H1 (cell line): ENCODE results near the gene KRT3. TPM values are rescaled to one million over a fixed set of nuclear protein-coding genes. Genes with fewer than 3 reads are reported as not detected.

Source experiments
- CHD1 ChIP-seq: IDR thresholded peaks from 2 replicates; pipeline ENCODE4 v1.6.1; 2012; ENCODE audit warnings: low read depth, low read length, improper control_type of control experiment
- NRF1 ChIP-seq: IDR thresholded peaks from 2 replicates; pipeline ENCODE4 v1.6.1; 2011; ENCODE audit warnings: mild to moderate bottlenecking, low read depth, low read length, improper control_type of control experiment
- SP4 ChIP-seq: IDR thresholded peaks from 2 replicates; pipeline ENCODE4 v1.6.1; 2012; ENCODE audit warnings: low read length, inconsistent platforms
- YY1 ChIP-seq: IDR thresholded peaks from 2 replicates; pipeline ENCODE4 v1.6.1; 2011; ENCODE audit warnings: low read depth, mild to moderate bottlenecking, low read length
- polyA plus RNA-seq, 7 experiments: library from polyadenylated mRNA; depleted of rRNA in 3 of 7; stranded (reverse) in 5 of 7; unstranded in 2 of 7; fragments of >200 nt in 5 of 7; fragments of 200-250 nt in 2 of 7; gene quantifications; 1 replicate in 5 of 7; 2 replicates in 1 of 7; 4 replicates in 1 of 7; pipeline versions ENCODE4 v1.2.1 to v1.2.3, GENCODE V29; 2011 to 2013; ENCODE audit warnings: missing spikeins in 2 of 7, mixed read lengths in 2 of 7
- total RNA-seq: library from RNA; stranded (reverse); fragmentation: NEBNext Ultra II Directional; extraction: Animal tissue kit (Norgen Biotek cat#: 25700); gene quantifications from 2 replicates; pipeline ENCODE4 v1.2.1, GENCODE V29; 2021

The KRT3 gene
- total and polyA plus RNA-seq, 2 of the 8 experiments (the other 6 are each of a cell fraction or from before 2014, with no cell fraction given): not detected

- TF ChIP-seq YY1: no peak
- TF ChIP-seq CHD1: no peak
- no peak for TF ChIP-seq NRF1
- no peak for TF ChIP-seq SP4
Observed at GRCh38 chr12:52837413-52837741, 41.5 kb upstream of the KRT3 start (continued).
